OCI-LY3 (cell line): ENCODE measurements around the gene ZNF691.

Experiments
- H2AFZ ChIP-seq: fragments of 200-600, 300-600 bp; shearing (Covaris generic); 2 replicates; pipeline ENCODE4 v1.6.0; 2014; ENCODE audit warnings: antibody characterized with exemption, low read depth, low read length
- H3K27ac ChIP-seq: fragments of 200-600, 300-600 bp; sonication (generic); 2 replicates; pipeline ENCODE4 v1.5.1; 2014; ENCODE audit warnings: mild to moderate bottlenecking, low read length, moderate library complexity, mixed read lengths
- H3K27me3 ChIP-seq: fragments of 200-600, 300-600 bp; sonication (generic); 2 replicates; pipeline ENCODE4 v1.6.1; 2014; ENCODE audit warnings: low read depth, low read length, mixed read lengths
- H3K36me3 ChIP-seq: fragments of 200-600, 300-600 bp; sonication (generic); replicated peaks from 2 replicates; pipeline ENCODE3; 2014; ENCODE audit warnings: low read depth, low read length, mixed read lengths
- H3K4me1 ChIP-seq: fragments of 300-600, 200-600 bp; sonication (generic); 2 replicates; pipeline ENCODE4 v1.6.1; 2014; ENCODE audit warnings: low read length, mixed read lengths
- H3K4me2 ChIP-seq: fragments of 200-600, 300-600 bp; sonication (generic); 2 replicates; pipeline ENCODE4 v1.6.1; 2014; ENCODE audit warnings: low read length, mixed read lengths
- H3K4me3 ChIP-seq: fragments of 300-600, 200-600 bp; sonication (generic); 2 replicates; pipeline ENCODE4 v1.5.1; 2014; ENCODE audit warnings: antibody characterized with exemption, mild to moderate bottlenecking, low read length, moderate library complexity
- H3K79me2 ChIP-seq: fragments of 300-600, 200-600 bp; shearing (Covaris generic); 2 replicates; pipeline ENCODE4 v1.6.1; 2014; ENCODE audit warnings: mild to moderate bottlenecking, low read length, mixed read lengths
- H3K9ac ChIP-seq: fragments of 300-600, 200-600 bp; shearing (Covaris generic); 2 replicates; pipeline ENCODE4 v1.6.0; 2014; ENCODE audit warnings: mild to moderate bottlenecking, low read length, moderate library complexity
- H3K9me3 ChIP-seq: fragments of 200-600, 300-600 bp; shearing (Covaris generic); 2 replicates; pipeline ENCODE4 v1.6.1; 2014; ENCODE audit warnings: low read length, mixed read lengths; ENCODE audit not compliant: insufficient read depth
- H4K20me1 ChIP-seq: fragments of 200-600, 300-600 bp; sonication (generic); 2 replicates; pipeline ENCODE4 v1.6.1; 2016; ENCODE audit warnings: low read length, mixed read lengths; ENCODE audit not compliant: insufficient read depth
- EZH2phosphoT487 ChIP-seq: fragments of 200-600 bp; shearing (Covaris generic); IDR thresholded peaks from 2 replicates; pipeline ENCODE4 v1.6.1; 2018; ENCODE audit warnings: antibody characterized with exemption, mixed run types, low read depth
- TF ChIP-seq, protein P1 (sequence below): fragments of 200-600, 300-600 bp; sonication (generic); IDR thresholded peaks from 2 replicates; pipeline ENCODE4 v1.5.1; 2014; ENCODE audit warnings: antibody characterized with exemption, low read length, low read depth

ZNF691 gene

DNA sequence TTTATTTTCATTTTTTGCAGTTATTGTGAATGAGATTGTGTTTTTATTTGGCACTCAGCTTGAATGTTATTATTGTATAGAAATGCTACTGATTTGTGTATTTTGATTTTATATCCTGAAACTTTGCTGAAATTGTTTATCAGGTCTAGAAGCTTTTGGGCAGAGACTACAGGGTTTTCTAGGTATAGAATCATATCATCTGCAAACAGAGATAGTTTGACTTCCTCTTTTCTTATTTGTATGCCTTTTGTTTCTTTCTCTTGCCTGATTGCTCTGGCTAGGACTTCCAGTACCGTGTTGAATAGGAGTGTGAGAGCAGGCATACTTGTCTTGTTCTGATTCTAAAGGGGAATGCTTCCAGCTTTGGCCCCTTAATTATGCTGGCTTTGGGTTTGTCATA is 27.3 kb downstream of the ZNF691 start:
- Histone ChIP-seq H2AFZ (no peak overlapping the region), H3K9ac (no peak overlapping the region), H3K27me3 (no peaks in the 10 kb centered on the region), H4K20me1 (no peaks in the 10 kb centered on the region), H3K4me3 (no peak overlapping the region), H3K9me3 (no peaks in the 10 kb centered on the region), H3K27ac (no peak overlapping the region), H3K4me2 (no peak overlapping the region), H3K4me1 (no peaks in the 10 kb centered on the region), H3K36me3 (no peaks in the 10 kb centered on the region), H3K79me2 (no peaks in the 10 kb centered on the region)
- TF ChIP-seq, protein P1, sequence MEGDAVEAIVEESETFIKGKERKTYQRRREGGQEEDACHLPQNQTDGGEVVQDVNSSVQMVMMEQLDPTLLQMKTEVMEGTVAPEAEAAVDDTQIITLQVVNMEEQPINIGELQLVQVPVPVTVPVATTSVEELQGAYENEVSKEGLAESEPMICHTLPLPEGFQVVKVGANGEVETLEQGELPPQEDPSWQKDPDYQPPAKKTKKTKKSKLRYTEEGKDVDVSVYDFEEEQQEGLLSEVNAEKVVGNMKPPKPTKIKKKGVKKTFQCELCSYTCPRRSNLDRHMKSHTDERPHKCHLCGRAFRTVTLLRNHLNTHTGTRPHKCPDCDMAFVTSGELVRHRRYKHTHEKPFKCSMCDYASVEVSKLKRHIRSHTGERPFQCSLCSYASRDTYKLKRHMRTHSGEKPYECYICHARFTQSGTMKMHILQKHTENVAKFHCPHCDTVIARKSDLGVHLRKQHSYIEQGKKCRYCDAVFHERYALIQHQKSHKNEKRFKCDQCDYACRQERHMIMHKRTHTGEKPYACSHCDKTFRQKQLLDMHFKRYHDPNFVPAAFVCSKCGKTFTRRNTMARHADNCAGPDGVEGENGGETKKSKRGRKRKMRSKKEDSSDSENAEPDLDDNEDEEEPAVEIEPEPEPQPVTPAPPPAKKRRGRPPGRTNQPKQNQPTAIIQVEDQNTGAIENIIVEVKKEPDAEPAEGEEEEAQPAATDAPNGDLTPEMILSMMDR: no peak
- no peak for TF ChIP-seq EZH2phosphoT487

DNA sequence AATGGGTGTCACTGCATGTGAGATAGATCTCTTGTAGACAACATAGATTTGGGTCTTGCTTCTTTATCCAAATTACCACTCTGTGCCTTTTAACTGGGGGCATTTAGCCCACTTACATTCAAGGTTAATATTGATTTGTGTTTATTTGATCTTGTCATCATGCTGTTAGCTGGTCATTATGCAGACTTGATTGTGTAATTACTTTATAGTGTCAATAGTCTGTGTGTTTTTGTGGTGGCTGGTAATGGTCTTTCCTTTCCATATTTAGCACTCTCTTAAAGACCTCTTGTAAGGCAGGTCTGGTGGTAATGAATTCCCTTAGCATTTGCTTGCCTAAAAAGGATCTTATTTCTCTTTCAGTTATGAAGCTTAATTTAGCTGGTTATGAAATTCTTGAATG is 29.6 kb downstream of the ZNF691 start:
- Histone ChIP-seq H3K9ac (no peak overlapping the region), H3K36me3 (no peaks in the 10 kb centered on the region), H3K4me3 (no peak overlapping the region), H3K27ac (no peak overlapping the region), H4K20me1 (no peaks in the 10 kb centered on the region), H3K4me2 (no peak overlapping the region), H3K79me2 (no peaks in the 10 kb centered on the region), H2AFZ (no peak overlapping the region), H3K9me3 (no peaks in the 10 kb centered on the region), H3K4me1 (no peaks in the 10 kb centered on the region), H3K27me3 (no peaks in the 10 kb centered on the region)
- TF ChIP-seq, protein P1: no peak
- TF ChIP-seq EZH2phosphoT487: no peak

DNA sequence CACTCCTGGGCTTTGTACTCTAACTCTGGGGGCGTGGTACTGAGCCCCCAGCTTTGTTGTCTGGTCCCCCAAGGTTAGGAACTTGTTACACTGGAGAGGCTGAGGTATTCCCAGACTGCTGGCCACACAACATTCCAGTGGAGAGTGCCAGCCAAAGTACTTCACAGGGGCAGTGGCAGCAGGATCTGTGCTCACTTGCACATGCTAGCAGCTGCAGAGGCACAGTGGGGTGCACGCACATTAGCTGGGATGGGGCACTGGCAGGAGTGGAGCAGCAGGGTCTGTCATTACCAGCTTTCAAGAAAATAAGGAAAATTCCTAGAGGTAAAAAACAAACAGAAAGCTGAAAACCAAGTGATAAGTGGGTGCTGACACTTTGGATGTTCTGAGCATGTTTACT is 31.0 kb downstream of the ZNF691 start:
- Histone ChIP-seq H3K79me2 (no peaks in the 10 kb centered on the region), H4K20me1 (no peaks in the 10 kb centered on the region), H3K9me3 (no peaks in the 10 kb centered on the region), H3K27ac (no peak overlapping the region), H3K36me3 (no peaks in the 10 kb centered on the region), H3K4me1 (no peaks in the 10 kb centered on the region), H3K4me3 (no peak overlapping the region), H3K4me2 (no peak overlapping the region), H3K27me3 (no peaks in the 10 kb centered on the region), H3K9ac (no peak overlapping the region), H2AFZ (no peak overlapping the region)
- no peak for TF ChIP-seq EZH2phosphoT487
- TF ChIP-seq, protein P1: no peak

DNA sequence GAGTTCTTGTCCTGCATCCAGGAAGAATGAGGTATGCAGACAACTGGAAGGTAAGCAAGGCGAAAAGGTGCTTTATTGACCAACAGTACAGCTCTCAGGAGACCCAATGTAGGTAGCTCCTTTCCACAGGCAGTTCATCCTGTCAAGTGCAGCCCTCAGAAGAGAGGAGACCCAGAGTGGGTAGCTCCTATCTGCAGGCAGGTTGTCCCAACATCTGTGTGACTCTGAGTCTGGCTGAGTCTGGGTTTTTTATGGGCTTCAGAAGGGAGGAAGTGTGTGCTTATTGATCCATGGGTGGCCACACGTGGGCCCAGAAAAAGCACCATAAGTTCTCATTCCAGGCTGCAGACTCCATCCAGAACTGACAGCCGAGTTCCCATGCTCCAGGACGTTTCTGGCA is 34.0 kb downstream of the ZNF691 start:
- Histone ChIP-seq H2AFZ (no peak overlapping the region), H3K4me1 (no peaks in the 10 kb centered on the region), H3K36me3 (no peaks in the 10 kb centered on the region), H3K9me3 (no peaks in the 10 kb centered on the region), H3K9ac (no peak overlapping the region), H4K20me1 (no peaks in the 10 kb centered on the region), H3K4me3 (no peak overlapping the region), H3K4me2 (no peak overlapping the region), H3K27ac (no peak overlapping the region), H3K79me2 (no peaks in the 10 kb centered on the region), H3K27me3 (no peaks in the 10 kb centered on the region)
- TF ChIP-seq, protein P1: no peak
